ENCODE data around the gene PDE6G.
A peak's percentile ranks its signal among the peaks of the same experiment; 100 is the strongest.

The PDE6G gene

GRCh38 chr17:81656118-81656743 is at the start of gene PDE6G:
Gene PDE6G, minus strand, starts transcription at chr17:81656542. Its CDS starts 3,237 bp downstream, at chr17:81653305.
- no peak for DNase-seq

GRCh38 chr17:81705518-81706231 is 49.3 kb upstream of the PDE6G start:
- no peak for DNase-seq

GRCh38 chr17:81703747-81704654 is 47.7 kb upstream of the PDE6G start:
- no peak for DNase-seq

GRCh38 chr17:81702934-81703746 is 46.8 kb upstream of the PDE6G start, which contains the start of gene MRPL12:
Gene MRPL12, plus strand, starts transcription at chr17:81703367. Its CDS starts 135 bp downstream, at chr17:81703502.
- peak; percentile 71 to 98 for DNase-seq

GRCh38 chr17:81701288-81702071 is 45.1 kb upstream of the PDE6G start:
- DNase-seq: peak in 1 of 2 experiments; percentile 36

GRCh38 chr17:81700353-81701287 is 44.3 kb upstream of the PDE6G start:
- no peak for DNase-seq

GRCh38 chr17:81697261-81698044 is 41.1 kb upstream of the PDE6G start:
- DNase-seq: no peak

GRCh38 chr17:81696218-81696941 is 40.0 kb upstream of the PDE6G start:
- no peak for DNase-seq

- DNase-seq: no peak
These were observed 39.5 kb upstream of the PDE6G start for GRCh38 chr17:81695801-81696200.

GRCh38 chr17:81695211-81695610 is 38.9 kb upstream of the PDE6G start:
- DNase-seq: no peak

GRCh38 chr17:81694810-81695209 is 38.5 kb upstream of the PDE6G start:
- DNase-seq: no peak

GRCh38 chr17:81693509-81694210 is 37.3 kb upstream of the PDE6G start:
- DNase-seq: no peak

- no peak for DNase-seq
These were observed 35.3 kb upstream of the PDE6G start for GRCh38 chr17:81691608-81692007.

- no peak for DNase-seq
These were observed 34.9 kb upstream of the PDE6G start for GRCh38 chr17:81691196-81691595.

- no peak for DNase-seq
These were observed 34.2 kb upstream of the PDE6G start for GRCh38 chr17:81690549-81690948.

- no peak for DNase-seq
These were observed 33.7 kb upstream of the PDE6G start for GRCh38 chr17:81690066-81690465.

- DNase-seq: no peak
These were observed 32.3 kb upstream of the PDE6G start for GRCh38 chr17:81688616-81689015.

Measured in NCI-H526 (cell line).